Stimulated activated naive B cell treated with anti-CD40 and anti-IgM and Interleukin-4, amounts not matched to agents 10 μg/mL and 1 μg/mL and 100 μg/mL, for 72 hours (primary cell): Measurements from ENCODE around the gene MYD88.
A peak's percentile ranks its signal among the peaks of the same experiment; 100 is the strongest.

Experiments
- ATAC-seq, 2 donors: fragments of 150-1000 bp; cut with Tn5 transposase; replicated peaks; 2 replicates each; pipeline ENCODE4 v1.10.0; 2021; ENCODE audit warnings: moderate library complexity in 1 of 2
- DNase-seq: peaks from one replicate; pipeline ENCODE4 v3.0.0; 2021
- H3K27ac Mint-ChIP-seq: one replicate; pipeline ENCODE4 v1.8.0; 2022; ENCODE audit warnings: mild to moderate bottlenecking, mixed read lengths
- H3K27me3 Mint-ChIP-seq, 2 donors: one replicate each; pipeline ENCODE4 v1.8.0; 2022; ENCODE audit warnings: mixed read lengths in 2 of 2
- H3K36me3 Mint-ChIP-seq, 2 donors: one replicate each; pipeline ENCODE4 v1.8.0; 2022; ENCODE audit warnings: mixed read lengths in 2 of 2, mild to moderate bottlenecking in 1 of 2
- H3K4me1 Mint-ChIP-seq, 2 donors: one replicate each; pipeline ENCODE4 v1.8.0; 2022; ENCODE audit warnings: mixed read lengths in 2 of 2, mild to moderate bottlenecking in 1 of 2
- H3K4me3 Mint-ChIP-seq, 2 donors: one replicate each; pipeline ENCODE4 v1.8.0; 2022; ENCODE audit warnings: mild to moderate bottlenecking in 2 of 2, mixed read lengths in 2 of 2, moderate library complexity in 1 of 2
- H3K9me3 Mint-ChIP-seq, 2 donors: one replicate each; pipeline ENCODE4 v1.8.0; 2022; ENCODE audit warnings: mixed read lengths in 2 of 2, mild to moderate bottlenecking in 1 of 2

The MYD88 gene

GRCh38 chr3:38108649-38109579 is 29.5 kb upstream of the MYD88 start:
- DNase-seq = no peak
- H3K9me3 Mint-ChIP-seq = peaks cover 5 to 7% of the 10 kb centered on the region in 2 donors
- H3K4me1 Mint-ChIP-seq = no peaks in the 10 kb centered on the region
- no peak for ATAC-seq
- H3K4me3 Mint-ChIP-seq = no peak overlapping the region
- no peak overlapping the region for H3K27ac Mint-ChIP-seq
- peaks cover 0 to 2% of the 10 kb centered on the region in 2 donors for H3K36me3 Mint-ChIP-seq
- H3K27me3 Mint-ChIP-seq = peaks cover 4 to 20% of the 10 kb centered on the region in 2 donors

GRCh38 chr3:38109580-38110313 is 28.7 kb upstream of the MYD88 start:
- Mint-ChIP-seq H3K4me3 (no peak overlapping the region), H3K36me3 (peaks cover 0 to 2% of the 10 kb centered on the region in 2 donors), H3K27ac (no peak overlapping the region), H3K4me1 (peaks cover under 1 to 5% of the 10 kb centered on the region in 2 donors), H3K9me3 (peaks cover 4 to 5% of the 10 kb centered on the region in 2 donors), H3K27me3 (peaks cover 4 to 20% of the 10 kb centered on the region in 2 donors)
- ATAC-seq (no peak), DNase-seq (no peak)

GRCh38 chr3:38110314-38111050 is 28.0 kb upstream of the MYD88 start:
- H3K9me3 Mint-ChIP-seq = peaks cover 0 to 2% of the 10 kb centered on the region in 2 donors
- peaks cover 0 to 2% of the 10 kb centered on the region in 2 donors for H3K36me3 Mint-ChIP-seq
- peaks cover 4 to 16% of the 10 kb centered on the region in 2 donors for H3K27me3 Mint-ChIP-seq
- H3K4me1 Mint-ChIP-seq = peaks cover 8 to 12% of the 10 kb centered on the region in 2 donors
- DNase-seq (no peak), ATAC-seq (no peak)
- H3K27ac Mint-ChIP-seq = no peak overlapping the region
- H3K4me3 Mint-ChIP-seq = no peak overlapping the region

- DNase-seq (no peak), ATAC-seq (no peak)
- Mint-ChIP-seq H3K9me3 (no peaks in the 10 kb centered on the region), H3K36me3 (no peaks in the 10 kb centered on the region), H3K27me3 (peaks cover 4 to 11% of the 10 kb centered on the region in 2 donors), H3K4me1 (peaks cover 14 to 19% of the 10 kb centered on the region in 2 donors), H3K27ac (no peak overlapping the region), H3K4me3 (no peak overlapping the region)
Measured at GRCh38 chr3:38111201-38111600, 27.3 kb upstream of the MYD88 start.

GRCh38 chr3:38111696-38112377 is 26.6 kb upstream of the MYD88 start:
- peaks cover 15 to 20% of the 10 kb centered on the region in 2 donors for H3K4me1 Mint-ChIP-seq
- DNase-seq (no peak), ATAC-seq (no peak)
- no peaks in the 10 kb centered on the region for H3K36me3 Mint-ChIP-seq
- no peak overlapping the region for H3K4me3 Mint-ChIP-seq
- no peak overlapping the region for H3K27ac Mint-ChIP-seq
- peaks cover 4 to 11% of the 10 kb centered on the region in 2 donors for H3K27me3 Mint-ChIP-seq
- H3K9me3 Mint-ChIP-seq = no peaks in the 10 kb centered on the region

- no peak for ATAC-seq
- Mint-ChIP-seq H3K4me1 (peaks cover 15 to 20% of the 10 kb centered on the region in 2 donors), H3K9me3 (no peaks in the 10 kb centered on the region), H3K27me3 (peaks cover 4 to 10% of the 10 kb centered on the region in 2 donors), H3K27ac (no peak overlapping the region), H3K4me3 (no peak overlapping the region), H3K36me3 (peaks cover 0 to 4% of the 10 kb centered on the region in 2 donors)
- no peak for DNase-seq
Measured at GRCh38 chr3:38112378-38112761, 26.1 kb upstream of the MYD88 start.

GRCh38 chr3:38114052-38114874 is 24.2 kb upstream of the MYD88 start:
- DNase-seq (no peak), ATAC-seq (peak; percentile 8 to 12)
- peaks cover 16% of the 10 kb centered on the region in 2 donors for H3K36me3 Mint-ChIP-seq
- H3K4me1 Mint-ChIP-seq = peaks cover 24 to 26% of the 10 kb centered on the region in 2 donors
- H3K4me3 Mint-ChIP-seq = no peak overlapping the region
- H3K27me3 Mint-ChIP-seq = no peaks in the 10 kb centered on the region
- H3K27ac Mint-ChIP-seq = no peak overlapping the region
- H3K9me3 Mint-ChIP-seq = no peaks in the 10 kb centered on the region

- DNase-seq (peak; percentile 19), ATAC-seq (peak; percentile 44 to 58)
- Mint-ChIP-seq H3K4me3 (peak overlapping the region in 1 of 2 donors; percentile 13), H3K27me3 (no peaks in the 10 kb centered on the region), H3K9me3 (no peaks in the 10 kb centered on the region), H3K36me3 (peaks cover 19 to 21% of the 10 kb centered on the region in 2 donors), H3K4me1 (peaks cover 24 to 26% of the 10 kb centered on the region in 2 donors), H3K27ac (peak overlapping the region; percentile 83)
Measured at GRCh38 chr3:38114875-38115644, 23.4 kb upstream of the MYD88 start.

- ATAC-seq (peak; percentile 31 to 54), DNase-seq (no peak)
- peak overlapping the region; percentile 65 for H3K27ac Mint-ChIP-seq
- H3K4me3 Mint-ChIP-seq = peak overlapping the region in 1 of 2 donors; percentile 13
- no peaks in the 10 kb centered on the region for H3K9me3 Mint-ChIP-seq
- H3K27me3 Mint-ChIP-seq = no peaks in the 10 kb centered on the region
- peaks cover 27% of the 10 kb centered on the region in 2 donors for H3K36me3 Mint-ChIP-seq
- peaks cover 24 to 30% of the 10 kb centered on the region in 2 donors for H3K4me1 Mint-ChIP-seq
Measured at GRCh38 chr3:38115645-38116427, 22.6 kb upstream of the MYD88 start.

GRCh38 chr3:38116471-38117162 is 21.8 kb upstream of the MYD88 start:
- DNase-seq = no peak
- no peaks in the 10 kb centered on the region for H3K27me3 Mint-ChIP-seq
- peaks cover 24 to 33% of the 10 kb centered on the region in 2 donors for H3K4me1 Mint-ChIP-seq
- no peaks in the 10 kb centered on the region for H3K9me3 Mint-ChIP-seq
- H3K36me3 Mint-ChIP-seq = peaks cover 27 to 30% of the 10 kb centered on the region in 2 donors
- H3K27ac Mint-ChIP-seq = no peak overlapping the region
- no peak for ATAC-seq
- H3K4me3 Mint-ChIP-seq = no peak overlapping the region

GRCh38 chr3:38117163-38117716 is 21.2 kb upstream of the MYD88 start:
- ATAC-seq = no peak
- H3K27me3 Mint-ChIP-seq = no peaks in the 10 kb centered on the region
- H3K4me3 Mint-ChIP-seq = no peak overlapping the region
- peaks cover 24 to 33% of the 10 kb centered on the region in 2 donors for H3K4me1 Mint-ChIP-seq
- DNase-seq = no peak
- H3K9me3 Mint-ChIP-seq = no peaks in the 10 kb centered on the region
- peak overlapping the region; percentile 69 for H3K27ac Mint-ChIP-seq
- H3K36me3 Mint-ChIP-seq = peaks cover 31 to 36% of the 10 kb centered on the region in 2 donors
